Vagina (tissue), 2 donors: ENCODE measurements around the gene RNASEH2B. TPM values are rescaled to one million over a fixed set of nuclear protein-coding genes. Genes with fewer than 3 reads are reported as not detected.

Experiments used
- DNase-seq, 2 donors: peaks; one replicate each; pipeline ENCODE4 v3.0.0-alpha.2; 2017; ENCODE audit errors: extremely low spot score in 2 of 2
- H3K27ac ChIP-seq: fragments of 200-600 bp; sonication (generic); one replicate; pipeline ENCODE4 v1.5.1; 2019
- H3K27me3 ChIP-seq: fragments of 200-600 bp; sonication (generic); one replicate; pipeline ENCODE4 v1.5.1; 2019
- H3K36me3 ChIP-seq, 2 donors: fragments of 200-600 bp; sonication (generic); one replicate each; pipeline ENCODE4 v1.5.1; 2017 to 2019
- H3K4me1 ChIP-seq: fragments of 200-600 bp; sonication (generic); one replicate; pipeline ENCODE4 v1.5.1; 2019
- H3K4me3 ChIP-seq, 2 donors: fragments of 200-600 bp; sonication (generic); 1 replicate in 1 of 2; 2 replicates in 1 of 2; pipeline ENCODE4 v1.5.1; 2016 to 2019
- H3K9me3 ChIP-seq: fragments of 200-600 bp; sonication (generic); one replicate; pipeline ENCODE4 v1.5.1; 2019
- CTCF ChIP-seq, 3 experiments: fragments of 450-650 bp in 2 of 3; fragments of 200-600 bp in 1 of 3; sonication (generic) in 1 of 3; IDR thresholded peaks; one replicate each; pipeline ENCODE4 v1.5.1; 2017 to 2019; ENCODE audit warnings: antibody characterized with exemption in 3 of 3, mild to moderate bottlenecking in 2 of 3, moderate library complexity in 2 of 3
- POLR2A ChIP-seq, 2 donors: fragments of 450-650 bp; IDR thresholded peaks; one replicate each; pipeline ENCODE4 v1.6.1; 2017; ENCODE audit warnings: antibody characterized with exemption in 2 of 2, mild to moderate bottlenecking in 2 of 2, moderate library complexity in 2 of 2
- POLR2AphosphoS5 ChIP-seq, 2 donors: sonication (generic); formaldehyde crosslinking; IDR thresholded peaks; one replicate each; pipeline ENCODE4 v1.9.0; 2017; ENCODE audit warnings: antibody characterized with exemption in 2 of 2, mild to moderate bottlenecking in 2 of 2, low read depth in 1 of 2; ENCODE audit not compliant: insufficient read depth in 1 of 2
- intact Hi-C: fragments of 100-400 bp; cut with DNase I; formaldehyde crosslinking; loops from one replicate; pipeline ENCODE4 v1.15.1; 2023
- total RNA-seq: library from RNA; depleted of rRNA; stranded (reverse); fragments of >200 nt; gene quantifications from one replicate; pipeline ENCODE4 v1.2.3, GENCODE V29; 2016

RNASEH2B gene
- total RNA-seq, 1 donor from 2014 or later: 72.9 TPM

DNA sequence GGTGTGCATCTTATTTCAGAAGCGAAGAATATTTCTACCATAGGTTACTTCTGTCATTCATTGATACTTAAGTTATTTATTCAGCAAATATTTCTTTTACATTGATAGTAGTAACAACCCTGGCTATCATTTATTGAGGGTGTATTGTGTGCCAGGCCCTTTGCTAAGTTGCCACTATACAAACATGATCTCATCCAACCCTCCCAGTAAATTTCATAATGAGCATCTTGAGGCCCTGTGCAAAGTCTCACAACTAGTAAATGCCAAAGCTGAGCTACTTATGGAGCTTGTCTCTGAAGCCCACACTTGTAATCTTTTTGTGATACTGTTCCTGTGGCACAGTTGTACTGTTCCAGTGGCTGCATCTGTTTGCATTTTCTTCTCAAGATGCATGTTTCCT, 36.1 kb downstream of the RNASEH2B start:
- no peak for DNase-seq
- H3K27ac ChIP-seq: no peak overlapping the region
- peaks cover 0 to 5% of the 10 kb centered on the region in 2 donors for H3K36me3 ChIP-seq
- intact Hi-C loops: no loop called here
- no peak for TF ChIP-seq POLR2AphosphoS5 (IDR thresholded peaks at IDR 0.05; ENCODE audit: insufficient read depth in 1 of 2, low read depth in 1 of 2)
- H3K4me1 ChIP-seq: peaks cover 22% of the 10 kb centered on the region
- H3K9me3 ChIP-seq: no peaks in the 10 kb centered on the region
- H3K27me3 ChIP-seq: no peaks in the 10 kb centered on the region
- no peak overlapping the region for H3K4me3 ChIP-seq

GRCh38 chr13:50948601-50949000, 39.0 kb downstream of the RNASEH2B start:
- DNase-seq: no peak
- no peaks in the 10 kb centered on the region for H3K9me3 ChIP-seq
- H3K27ac ChIP-seq: no peak overlapping the region
- intact Hi-C loops: no loop called here
- H3K36me3 ChIP-seq: peaks cover 0 to under 1% of the 10 kb centered on the region in 2 donors
- no peak overlapping the region for H3K4me3 ChIP-seq
- no peak for TF ChIP-seq POLR2AphosphoS5 (IDR thresholded peaks at IDR 0.05; ENCODE audit: insufficient read depth in 1 of 2, low read depth in 1 of 2)
- TF ChIP-seq POLR2A (IDR thresholded peaks at IDR 0.05): no peak
- no peak for TF ChIP-seq CTCF (IDR thresholded peaks at IDR 0.05)
- peaks cover 22% of the 10 kb centered on the region for H3K4me1 ChIP-seq
- no peaks in the 10 kb centered on the region for H3K27me3 ChIP-seq

DNA sequence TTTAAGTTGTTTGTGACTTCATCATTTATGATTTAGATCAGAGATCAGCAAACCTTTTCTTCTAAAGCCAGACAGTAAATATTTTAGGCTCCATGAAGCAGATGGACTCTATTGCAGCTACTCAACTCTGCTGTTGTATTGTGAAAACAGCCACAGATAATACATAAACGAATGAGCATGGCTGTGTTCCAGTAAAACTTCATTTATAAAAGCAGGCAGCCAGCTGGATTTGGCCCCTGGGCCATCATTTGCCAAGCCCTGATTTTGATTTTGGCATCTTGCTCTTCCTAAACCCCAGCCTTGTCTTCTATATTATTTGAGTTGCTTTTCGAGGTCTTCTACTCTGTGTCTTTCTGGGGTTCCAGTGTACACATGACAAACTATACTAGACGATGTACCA, 41.3 kb downstream of the RNASEH2B start:
- Histone ChIP-seq H3K9me3 (no peaks in the 10 kb centered on the region), H3K36me3 (no peaks in the 10 kb centered on the region), H3K4me1 (peaks cover 22% of the 10 kb centered on the region), H3K27me3 (no peaks in the 10 kb centered on the region), H3K4me3 (no peak overlapping the region), H3K27ac (no peak overlapping the region)
- no peak for DNase-seq
- TF ChIP-seq POLR2A (IDR thresholded peaks at IDR 0.05): no peak
- TF ChIP-seq CTCF (IDR thresholded peaks at IDR 0.05): no peak
- TF ChIP-seq POLR2AphosphoS5 (IDR thresholded peaks at IDR 0.05; ENCODE audit: insufficient read depth in 1 of 2, low read depth in 1 of 2): no peak
- intact Hi-C loops: no loop called here

DNA sequence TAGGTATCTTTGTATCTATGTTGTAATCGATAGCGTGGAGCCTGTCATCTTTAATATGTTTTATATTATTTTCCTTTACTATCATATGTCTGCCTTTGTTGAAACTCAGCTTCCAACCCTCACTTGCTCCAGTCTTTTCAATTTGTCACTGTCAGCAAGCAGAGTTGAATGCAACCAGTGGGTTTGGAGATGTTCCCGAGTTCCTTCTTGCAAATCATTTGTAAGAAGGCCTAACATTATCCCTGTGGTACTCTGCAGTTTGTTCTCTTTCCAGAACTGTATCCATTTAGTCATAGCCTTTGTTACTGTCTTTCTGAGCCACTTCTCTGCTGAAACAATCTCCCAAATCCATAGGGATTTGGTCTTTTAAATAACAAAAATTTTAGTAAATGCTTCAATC, 41.8 kb downstream of the RNASEH2B start:
- H3K27ac ChIP-seq: no peak overlapping the region
- no peaks in the 10 kb centered on the region for H3K27me3 ChIP-seq
- no peaks in the 10 kb centered on the region for H3K9me3 ChIP-seq
- TF ChIP-seq CTCF (IDR thresholded peaks at IDR 0.05) (no peak), POLR2AphosphoS5 (IDR thresholded peaks at IDR 0.05; ENCODE audit: insufficient read depth in 1 of 2, low read depth in 1 of 2) (no peak), POLR2A (IDR thresholded peaks at IDR 0.05) (no peak)
- no peak overlapping the region for H3K4me3 ChIP-seq
- DNase-seq: no peak
- no peaks in the 10 kb centered on the region for H3K36me3 ChIP-seq
- intact Hi-C loops: no loop called here
- peaks cover 22% of the 10 kb centered on the region for H3K4me1 ChIP-seq

- no peak for TF ChIP-seq CTCF (IDR thresholded peaks at IDR 0.05)
- H3K36me3 ChIP-seq: no peaks in the 10 kb centered on the region
- no peaks in the 10 kb centered on the region for H3K27me3 ChIP-seq
- H3K27ac ChIP-seq: no peak overlapping the region
- intact Hi-C loops: no loop called here
- no peaks in the 10 kb centered on the region for H3K9me3 ChIP-seq
- peaks cover 3% of the 10 kb centered on the region for H3K4me1 ChIP-seq
- no peak for DNase-seq
- no peak overlapping the region for H3K4me3 ChIP-seq
Measured at GRCh38 chr13:50955241-50955640, 45.6 kb downstream of the RNASEH2B start.

DNA sequence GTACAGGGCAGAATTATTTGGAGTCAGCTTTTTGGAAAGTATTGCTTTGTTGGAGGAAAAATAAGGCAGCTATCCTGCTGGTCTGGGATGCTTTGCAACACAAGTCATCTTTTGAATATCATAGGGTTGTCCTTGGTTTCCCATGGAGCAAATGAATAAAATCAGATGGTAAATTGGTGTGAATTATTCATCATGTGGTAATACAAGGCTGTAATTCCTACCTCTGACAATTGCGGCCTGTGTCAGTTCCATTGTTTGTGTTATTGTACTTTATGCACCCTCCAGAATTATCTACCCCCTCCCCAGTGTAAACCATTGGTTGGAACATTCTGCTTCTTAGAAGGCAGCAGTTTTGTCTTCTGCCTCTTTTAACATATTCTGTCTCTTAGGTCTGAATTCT, 46.2 kb downstream of the RNASEH2B start:
- no peaks in the 10 kb centered on the region for H3K36me3 ChIP-seq
- H3K9me3 ChIP-seq: no peaks in the 10 kb centered on the region
- no peaks in the 10 kb centered on the region for H3K27me3 ChIP-seq
- DNase-seq: no peak
- TF ChIP-seq POLR2A (IDR thresholded peaks at IDR 0.05) (no peak), POLR2AphosphoS5 (IDR thresholded peaks at IDR 0.05; ENCODE audit: insufficient read depth in 1 of 2, low read depth in 1 of 2) (no peak), CTCF (IDR thresholded peaks at IDR 0.05) (no peak)
- intact Hi-C loops: no loop called here
- no peak overlapping the region for H3K4me3 ChIP-seq
- H3K27ac ChIP-seq: no peak overlapping the region
- H3K4me1 ChIP-seq: no peaks in the 10 kb centered on the region
